Measurements from ENCODE around the gene XYLB.
"Not testable (repeated sequence)": the region's sequence is repeated elsewhere in the genome, so short reads cannot be mapped to it uniquely, and the experiment has no call there.

XYLB gene

DNA sequence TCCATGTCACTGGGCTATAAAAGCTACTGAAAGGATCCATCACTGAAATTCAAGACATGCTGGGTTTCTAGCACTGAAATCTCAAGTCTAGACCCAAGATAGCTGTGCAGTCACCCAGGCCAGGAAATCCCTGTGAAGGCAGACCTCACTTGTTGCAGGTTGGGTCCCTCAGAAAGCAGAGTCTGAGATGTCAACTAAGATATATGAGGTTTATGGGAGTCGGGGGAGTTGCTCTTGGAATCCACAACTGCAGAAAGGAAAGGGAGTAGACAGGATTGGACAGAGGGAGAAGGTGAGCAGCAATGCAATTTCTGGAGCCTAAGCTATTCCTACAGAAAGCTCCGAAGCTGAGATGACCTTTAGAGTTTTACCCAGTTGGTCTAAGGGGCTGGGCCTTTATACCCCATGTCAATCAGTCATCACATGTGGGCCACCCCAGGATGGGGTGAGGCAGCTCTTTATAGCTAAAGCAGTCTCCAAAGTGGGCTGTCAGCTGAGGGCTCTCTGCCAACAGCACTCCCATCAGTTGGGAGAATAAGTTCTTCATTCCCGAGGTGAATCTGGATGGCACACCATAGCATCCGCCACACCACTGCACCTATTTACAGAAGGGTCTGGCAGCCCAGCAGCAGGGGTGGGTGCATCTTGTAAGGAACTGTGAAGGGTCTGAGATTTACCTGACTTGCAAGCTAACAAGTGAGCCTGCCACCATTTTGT, 54.8 kb downstream of the XYLB start:
- Histone ChIP-seq H4K20me1 (ENCODE audit: insufficient read depth) (no peaks in the 10 kb centered on the region), H3K4me3 (IDR thresholded peaks at IDR 0.05; ENCODE audit: insufficient read depth, low read depth, low read length) (no peak overlapping the region), H2AFZ (ENCODE audit: low read depth) (no peak overlapping the region), H3K27ac (no peak overlapping the region), H3K27me3 (ENCODE audit: insufficient read depth, low read depth) (no peaks in the 10 kb centered on the region), H3K79me2 (ENCODE audit: insufficient read depth, low read depth) (no peaks in the 10 kb centered on the region), H3K4me1 (ENCODE audit: low read depth, poor library complexity, severe bottlenecking) (no peaks in the 10 kb centered on the region), H3K36me3 (ENCODE audit: insufficient read depth) (no peaks in the 10 kb centered on the region), H3K4me2 (no peak overlapping the region), H3K9ac (no peak overlapping the region)
- TF ChIP-seq CTCF (conservative IDR thresholded peaks at IDR 0.05; ENCODE audit: low read depth, low read length): no peak

GRCh38 chr3:38404286-38404685, 57.7 kb downstream of the XYLB start:
- Histone ChIP-seq H3K27me3 (ENCODE audit: insufficient read depth, low read depth) (no peaks in the 10 kb centered on the region), H3K4me2 (no peak overlapping the region), H3K9ac (no peak overlapping the region), H3K4me1 (ENCODE audit: low read depth, poor library complexity, severe bottlenecking) (no peaks in the 10 kb centered on the region), H4K20me1 (ENCODE audit: insufficient read depth) (no peaks in the 10 kb centered on the region), H3K4me3 (IDR thresholded peaks at IDR 0.05; ENCODE audit: insufficient read depth, low read depth, low read length) (no peak overlapping the region), H3K27ac (no peak overlapping the region), H3K36me3 (ENCODE audit: insufficient read depth) (no peaks in the 10 kb centered on the region), H3K79me2 (ENCODE audit: insufficient read depth, low read depth) (no peaks in the 10 kb centered on the region), H2AFZ (ENCODE audit: low read depth) (no peak overlapping the region)
- no peak for TF ChIP-seq CTCF (conservative IDR thresholded peaks at IDR 0.05; ENCODE audit: low read depth, low read length)

- Histone ChIP-seq H4K20me1 (ENCODE audit: insufficient read depth) (no peaks in the 10 kb centered on the region), H3K4me2 (no peak overlapping the region), H3K27me3 (ENCODE audit: insufficient read depth, low read depth) (no peaks in the 10 kb centered on the region), H3K4me1 (ENCODE audit: low read depth, poor library complexity, severe bottlenecking) (no peaks in the 10 kb centered on the region), H3K36me3 (ENCODE audit: insufficient read depth) (no peaks in the 10 kb centered on the region), H3K27ac (no peak overlapping the region), H3K79me2 (ENCODE audit: insufficient read depth, low read depth) (no peaks in the 10 kb centered on the region), H2AFZ (ENCODE audit: low read depth) (no peak overlapping the region), H3K9ac (no peak overlapping the region), H3K4me3 (IDR thresholded peaks at IDR 0.05; ENCODE audit: insufficient read depth, low read depth, low read length) (no peak overlapping the region)
- no peak for TF ChIP-seq CTCF (conservative IDR thresholded peaks at IDR 0.05; ENCODE audit: low read depth, low read length)
These were observed 65.0 kb downstream of the XYLB start for GRCh38 chr3:38411591-38411990.

GRCh38 chr3:38420758-38421157, 74.2 kb downstream of the XYLB start:
- not testable (repeated sequence) for H3K27ac ChIP-seq; H3K79me2 ChIP-seq (ENCODE audit: insufficient read depth, low read depth); H2AFZ ChIP-seq (ENCODE audit: low read depth); H4K20me1 ChIP-seq (ENCODE audit: insufficient read depth); H3K4me2 ChIP-seq; H3K27me3 ChIP-seq (ENCODE audit: insufficient read depth, low read depth); H3K4me1 ChIP-seq (ENCODE audit: low read depth, poor library complexity, severe bottlenecking); H3K36me3 ChIP-seq (ENCODE audit: insufficient read depth); H3K9ac ChIP-seq; H3K4me3 ChIP-seq (IDR thresholded peaks at IDR 0.05; ENCODE audit: insufficient read depth, low read depth, low read length)

DNA sequence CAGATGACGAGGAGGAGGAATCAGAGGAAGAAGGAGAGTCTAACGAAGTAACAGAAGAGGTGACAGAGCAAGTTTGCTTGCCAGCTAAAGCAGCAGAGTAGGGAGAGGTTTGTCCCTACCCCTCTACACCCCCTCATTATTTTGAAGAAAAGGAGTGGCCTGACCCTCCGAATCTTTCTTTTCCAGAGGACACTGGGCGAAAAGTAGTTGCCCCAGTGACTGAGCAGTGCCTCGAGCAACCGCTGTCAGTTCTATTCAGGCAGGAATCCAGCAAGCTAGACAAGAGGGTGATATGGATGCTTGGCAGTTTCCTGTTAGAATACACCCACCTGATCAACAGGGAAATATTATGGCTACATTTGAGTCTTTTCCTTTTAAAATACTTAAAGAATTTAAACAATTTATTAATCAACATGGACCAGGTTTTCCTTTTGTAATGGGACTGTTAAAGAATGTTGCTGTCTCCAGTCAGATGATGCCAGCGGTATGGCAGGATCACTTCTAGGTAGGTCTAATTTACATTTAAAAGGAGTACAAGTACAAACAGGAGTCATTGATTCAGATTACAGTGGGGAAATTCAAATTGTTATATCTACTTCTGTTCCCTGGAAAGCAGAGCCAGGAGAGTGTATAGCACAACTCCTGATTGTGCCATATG, 75.2 kb downstream of the XYLB start:
- no peak overlapping the region for H2AFZ ChIP-seq (ENCODE audit: low read depth)

GRCh38 chr3:38426798-38427426, 80.3 kb downstream of the XYLB start:
- peaks cover 11% of the 10 kb centered on the region for H3K4me1 ChIP-seq (ENCODE audit: low read depth, poor library complexity, severe bottlenecking)
- not testable (repeated sequence) for H3K27me3 ChIP-seq (ENCODE audit: insufficient read depth, low read depth); H3K9ac ChIP-seq; H3K36me3 ChIP-seq (ENCODE audit: insufficient read depth); H4K20me1 ChIP-seq (ENCODE audit: insufficient read depth); H3K79me2 ChIP-seq (ENCODE audit: insufficient read depth, low read depth); H3K27ac ChIP-seq; H3K4me3 ChIP-seq (IDR thresholded peaks at IDR 0.05; ENCODE audit: insufficient read depth, low read depth, low read length); H3K4me2 ChIP-seq; H2AFZ ChIP-seq (ENCODE audit: low read depth)

More for the DNA sequence above, 75.2 kb downstream of the XYLB start:
- Histone ChIP-seq H3K4me2 (no peak overlapping the region), H3K4me3 (IDR thresholded peaks at IDR 0.05; ENCODE audit: insufficient read depth, low read depth, low read length) (no peak overlapping the region), H3K9ac (no peak overlapping the region), H3K27ac (no peak overlapping the region), H3K4me1 (ENCODE audit: low read depth, poor library complexity, severe bottlenecking) (peaks cover 6% of the 10 kb centered on the region), H4K20me1 (ENCODE audit: insufficient read depth) (no peaks in the 10 kb centered on the region), H3K79me2 (ENCODE audit: insufficient read depth, low read depth) (no peaks in the 10 kb centered on the region), H3K36me3 (ENCODE audit: insufficient read depth) (no peaks in the 10 kb centered on the region), H3K27me3 (ENCODE audit: insufficient read depth, low read depth) (no peaks in the 10 kb centered on the region)
- no peak for TF ChIP-seq CTCF (conservative IDR thresholded peaks at IDR 0.05; ENCODE audit: low read depth, low read length)

Measured in KMS-11 (cell line).